ENCODE measurements around the gene MAPK13.

Gene MAPK13

GRCh38 chr6:36133912-36134311 lies 3.6 kb downstream of the MAPK13 start:
- Histone ChIP-seq H3F3A (ENCODE audit: low read depth) (no peaks in the 10 kb centered on the region), H2AFZ (ENCODE audit: low read length) (no peak overlapping the region), H3K9me2 (replicated peaks; ENCODE audit: low read depth, low read length) (no peaks in the 10 kb centered on the region), H3K4me1 (ENCODE audit: insufficient read depth, low read length, poor library complexity, severe bottlenecking) (peaks cover 5% of the 10 kb centered on the region), H3K27me3 (ENCODE audit: insufficient read depth, low read length, poor library complexity, severe bottlenecking) (no peaks in the 10 kb centered on the region), H3K4me2 (ENCODE audit: low read depth, low read length, poor library complexity, severe bottlenecking) (no peak overlapping the region), H3K9ac (ENCODE audit: low read depth, low read length, poor library complexity, severe bottlenecking) (no peak overlapping the region), H3K9me3 (ENCODE audit: insufficient read depth, low read depth, low read length) (no peaks in the 10 kb centered on the region), H3K36me3 (ENCODE audit: insufficient read depth, low read length) (no peaks in the 10 kb centered on the region), H3K4me3 (ENCODE audit: low read length, poor library complexity, severe bottlenecking) (no peak overlapping the region), H3K79me2 (ENCODE audit: insufficient read depth, low read length) (no peaks in the 10 kb centered on the region), H4K20me1 (ENCODE audit: insufficient read depth, low read length, poor library complexity, severe bottlenecking) (no peaks in the 10 kb centered on the region)
- no peak for TF ChIP-seq EZH2phosphoT487 (IDR thresholded peaks at IDR 0.05; ENCODE audit: borderline replicate concordance)
- TF ChIP-seq CTCF (conservative IDR thresholded peaks at IDR 0.05; ENCODE audit: low read length) = no peak

GRCh38 chr6:36135053-36135731 lies 4.9 kb downstream of the MAPK13 start:
- H3K4me2 ChIP-seq (ENCODE audit: low read depth, low read length, poor library complexity, severe bottlenecking) = no peak overlapping the region
- H3K79me2 ChIP-seq (ENCODE audit: insufficient read depth, low read length) = no peaks in the 10 kb centered on the region
- peaks cover 12% of the 10 kb centered on the region for H3K4me1 ChIP-seq (ENCODE audit: insufficient read depth, low read length, poor library complexity, severe bottlenecking)
- H2AFZ ChIP-seq (ENCODE audit: low read length) = no peak overlapping the region
- H3F3A ChIP-seq (ENCODE audit: low read depth) = no peaks in the 10 kb centered on the region
- H3K9me3 ChIP-seq (ENCODE audit: insufficient read depth, low read depth, low read length) = no peaks in the 10 kb centered on the region
- H4K20me1 ChIP-seq (ENCODE audit: insufficient read depth, low read length, poor library complexity, severe bottlenecking) = no peaks in the 10 kb centered on the region
- H3K9ac ChIP-seq (ENCODE audit: low read depth, low read length, poor library complexity, severe bottlenecking) = no peak overlapping the region
- H3K27me3 ChIP-seq (ENCODE audit: insufficient read depth, low read length, poor library complexity, severe bottlenecking) = no peaks in the 10 kb centered on the region
- TF ChIP-seq EZH2phosphoT487 (IDR thresholded peaks at IDR 0.05; ENCODE audit: borderline replicate concordance) = no peak
- no peak for TF ChIP-seq CTCF (conservative IDR thresholded peaks at IDR 0.05; ENCODE audit: low read length)
- no peak overlapping the region for H3K4me3 ChIP-seq (ENCODE audit: low read length, poor library complexity, severe bottlenecking)
- H3K9me2 ChIP-seq (replicated peaks; ENCODE audit: low read depth, low read length) = no peaks in the 10 kb centered on the region
- H3K36me3 ChIP-seq (ENCODE audit: insufficient read depth, low read length) = no peaks in the 10 kb centered on the region

- Histone ChIP-seq H3K4me2 (ENCODE audit: low read depth, low read length, poor library complexity, severe bottlenecking) (no peak overlapping the region), H3K4me3 (ENCODE audit: low read length, poor library complexity, severe bottlenecking) (no peak overlapping the region), H3K9me3 (ENCODE audit: insufficient read depth, low read depth, low read length) (no peaks in the 10 kb centered on the region), H3K9ac (ENCODE audit: low read depth, low read length, poor library complexity, severe bottlenecking) (no peak overlapping the region), H4K20me1 (ENCODE audit: insufficient read depth, low read length, poor library complexity, severe bottlenecking) (no peaks in the 10 kb centered on the region), H3K27me3 (ENCODE audit: insufficient read depth, low read length, poor library complexity, severe bottlenecking) (no peaks in the 10 kb centered on the region), H3F3A (ENCODE audit: low read depth) (no peaks in the 10 kb centered on the region), H3K4me1 (ENCODE audit: insufficient read depth, low read length, poor library complexity, severe bottlenecking) (peaks cover 14% of the 10 kb centered on the region), H3K79me2 (ENCODE audit: insufficient read depth, low read length) (no peaks in the 10 kb centered on the region), H3K9me2 (replicated peaks; ENCODE audit: low read depth, low read length) (no peaks in the 10 kb centered on the region), H2AFZ (ENCODE audit: low read length) (no peak overlapping the region), H3K36me3 (ENCODE audit: insufficient read depth, low read length) (no peaks in the 10 kb centered on the region)
- TF ChIP-seq EZH2phosphoT487 (IDR thresholded peaks at IDR 0.05; ENCODE audit: borderline replicate concordance) = no peak
- TF ChIP-seq CTCF (conservative IDR thresholded peaks at IDR 0.05; ENCODE audit: low read length) = no peak
Measured at GRCh38 chr6:36136034-36136433, 5.7 kb downstream of the MAPK13 start.
